GM21737 (cell line): ENCODE measurements around the gene NLRP7.
"Not testable (repeated sequence)": the region's sequence is repeated elsewhere in the genome, so short reads cannot be mapped to it uniquely, and the experiment has no call there.

Experiments used
- ATAC-seq: cut with Tn5 transposase; IDR thresholded peaks from one replicate; pipeline ENCODE4 v1.9.1; 2021; ENCODE audit warnings: mild to moderate bottlenecking, moderate library complexity; ENCODE audit not compliant: unreplicated experiment

NLRP7 gene

DNA sequence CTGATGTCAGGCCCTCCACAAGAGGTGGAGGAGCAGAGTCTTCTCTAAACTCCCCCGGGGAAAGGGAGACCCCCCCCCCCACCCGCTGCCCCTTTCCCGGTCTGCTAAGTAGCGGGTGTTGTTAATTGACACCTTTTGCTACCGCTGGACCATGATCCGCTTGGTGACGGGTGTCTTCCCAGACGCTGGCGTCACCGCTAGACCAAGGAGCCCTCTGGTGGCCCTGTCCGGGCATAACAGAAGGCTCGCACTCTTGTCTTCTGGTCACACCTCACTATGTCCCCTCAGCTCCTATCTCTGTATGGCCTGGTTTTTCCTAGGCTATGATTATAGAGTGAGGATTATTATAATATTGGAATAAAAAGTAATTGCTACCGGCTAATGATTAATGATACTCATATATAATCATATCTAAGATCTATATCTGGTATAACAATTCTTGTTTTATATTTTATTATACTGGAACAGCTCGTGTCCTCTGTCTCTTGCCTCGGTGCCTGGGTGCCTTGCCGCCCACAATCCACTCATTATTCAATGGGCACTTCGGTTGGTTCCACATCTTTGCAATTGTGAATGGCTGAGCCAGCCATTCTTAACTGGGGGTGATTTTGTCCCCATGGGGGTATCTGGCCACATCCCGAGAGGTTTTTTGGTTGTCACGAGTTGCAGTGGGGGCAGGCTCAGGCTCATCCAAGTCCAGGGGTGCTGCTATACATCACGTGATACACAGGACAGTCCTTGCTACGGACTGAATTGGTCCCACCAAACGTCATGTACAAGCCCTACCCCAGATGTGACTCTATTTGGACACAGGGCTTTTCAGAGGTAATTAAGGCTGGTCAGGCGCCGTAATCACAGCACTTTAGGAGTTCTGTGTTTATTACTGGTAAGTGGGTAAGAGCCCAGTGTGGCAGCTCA lies 27.4 kb downstream of the NLRP7 start:
- ATAC-seq, result not testable (repeated sequence)

DNA sequence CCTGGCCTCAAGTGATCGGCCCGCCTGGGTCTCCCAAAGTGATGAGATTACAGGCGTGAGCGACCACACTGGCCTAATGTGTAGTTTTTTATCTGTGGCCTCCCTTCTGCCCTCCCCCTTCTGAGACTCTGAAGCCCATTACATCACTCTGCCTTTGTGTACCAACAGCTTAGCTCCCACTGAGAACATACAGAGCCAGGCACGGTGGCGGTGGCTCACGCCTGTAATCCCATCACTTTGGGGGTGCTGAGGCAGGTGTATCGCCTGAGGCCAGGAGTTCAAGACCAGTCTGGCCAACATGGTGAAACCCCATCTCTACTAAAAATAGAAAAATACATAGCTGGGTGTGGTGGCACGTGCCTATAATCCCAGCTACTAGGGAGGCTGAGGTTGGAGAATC lies 28.8 kb downstream of the NLRP7 start:
- no peak for ATAC-seq

DNA sequence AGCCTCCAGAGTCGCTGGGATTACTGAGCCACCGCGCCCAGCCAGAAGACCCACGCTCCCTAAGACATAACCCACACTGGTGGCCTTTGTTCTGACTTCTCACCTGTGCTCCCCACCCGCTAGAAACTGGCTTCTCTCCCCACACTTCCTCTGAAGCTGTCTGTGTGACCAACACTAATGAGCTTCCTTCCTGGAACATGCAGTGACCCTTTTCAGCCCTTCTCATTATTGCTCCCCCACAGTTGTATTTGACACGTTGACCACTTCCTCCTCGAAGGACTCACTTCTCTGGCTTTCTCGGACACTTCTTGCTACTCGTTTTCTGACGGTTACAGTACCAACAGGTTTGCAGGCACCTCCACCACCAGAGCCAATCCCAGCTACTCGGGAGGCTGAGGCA lies 30.5 kb downstream of the NLRP7 start:
- no peak for ATAC-seq

DNA sequence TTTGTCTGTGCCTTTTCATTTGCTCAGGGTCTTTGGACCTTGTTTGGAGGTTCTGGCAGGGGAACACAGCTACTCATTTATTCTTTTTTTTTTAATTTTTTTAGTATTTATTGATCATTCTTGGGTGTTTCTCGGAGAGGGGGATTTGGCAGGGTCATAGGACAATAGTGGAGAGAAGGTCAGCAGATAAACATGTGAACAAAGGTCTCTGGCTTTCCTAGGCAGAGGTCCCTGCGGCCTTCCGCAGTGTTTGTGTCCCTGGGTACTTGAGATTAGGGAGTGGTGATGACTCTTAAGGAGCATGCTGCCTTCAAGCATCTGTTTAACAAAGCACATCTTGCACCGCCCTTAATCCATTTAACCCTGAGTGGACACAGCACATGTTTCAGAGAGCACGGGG lies 39.4 kb downstream of the NLRP7 start:
- not testable (repeated sequence) for ATAC-seq

DNA sequence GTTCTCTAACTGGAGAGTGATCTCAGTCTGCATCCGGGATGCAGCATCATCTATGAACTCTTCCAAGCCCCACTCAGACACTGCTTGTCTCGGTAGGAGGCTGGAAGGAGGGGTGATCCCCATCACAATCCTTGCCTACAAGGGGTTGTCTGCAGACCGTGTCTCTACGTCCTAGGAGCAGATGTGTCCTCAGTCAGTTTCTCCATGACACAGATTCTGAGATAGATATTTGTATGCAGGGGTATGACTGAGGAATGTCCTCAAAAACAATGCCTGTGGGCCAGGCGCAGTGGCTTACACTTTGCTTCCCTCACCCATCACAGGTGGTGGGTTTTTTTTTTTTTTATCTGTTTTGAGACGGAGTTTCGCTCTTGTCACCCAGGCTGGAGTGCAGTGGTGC lies 40.5 kb downstream of the NLRP7 start:
- no peak for ATAC-seq

DNA sequence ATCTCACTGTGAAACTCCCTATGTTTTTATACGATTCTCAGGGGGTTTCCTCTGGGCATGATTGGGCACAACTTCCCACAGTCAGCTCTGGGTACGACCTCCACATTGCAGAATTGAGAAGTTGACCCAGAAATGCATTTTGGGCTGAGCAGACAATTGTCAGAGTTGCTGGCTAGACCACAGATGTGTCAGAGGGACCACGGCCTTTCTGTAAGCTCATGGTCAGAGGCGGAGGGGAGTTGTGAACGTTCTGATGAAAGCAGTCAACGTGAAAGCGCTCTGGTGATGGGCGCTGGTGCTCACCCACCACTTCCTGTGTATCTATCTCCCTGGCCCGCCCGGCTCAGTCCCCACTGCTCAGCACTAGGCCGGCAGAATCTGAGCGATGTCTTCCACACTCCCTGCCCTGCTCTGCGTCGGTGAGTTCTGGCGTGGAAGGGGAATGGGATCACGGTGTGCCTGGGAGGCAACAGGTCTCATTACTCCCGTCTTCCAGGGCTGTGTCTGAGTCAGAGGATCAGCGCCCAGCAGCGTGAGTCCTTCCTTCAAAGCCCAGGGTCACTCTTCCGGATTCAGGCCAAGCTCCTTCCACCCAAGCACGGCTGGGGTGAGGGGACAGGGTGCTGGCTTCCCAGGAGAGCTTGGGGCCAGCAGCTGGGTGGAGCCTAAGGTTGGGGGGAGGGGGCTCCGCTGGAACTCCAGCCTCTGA lies 41.4 kb downstream of the NLRP7 start, which contains the start of gene NCR1:
NCR1 (plus strand) TSS at position 346 of the 709 bp plus-strand sequence; CDS start at position 386, 40 bp downstream.
- no peak for ATAC-seq

DNA sequence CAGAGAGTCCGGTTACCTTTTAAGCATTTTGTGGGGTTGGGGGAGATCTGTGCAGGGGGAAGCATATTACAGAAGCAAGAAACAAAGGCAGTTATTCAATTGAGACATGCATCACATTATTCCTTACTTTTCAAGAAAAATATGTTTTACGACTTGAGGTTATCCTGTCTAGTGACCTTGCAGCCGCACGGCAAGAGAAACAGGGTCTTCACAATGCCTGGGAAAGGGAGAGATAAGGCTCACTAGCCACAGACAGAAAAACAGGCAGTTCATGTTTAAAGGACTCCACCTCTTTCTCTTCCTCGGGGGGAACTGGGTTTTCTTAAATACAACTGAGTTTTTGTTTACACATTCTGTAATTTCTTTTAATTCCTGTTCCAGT lies 41.9 kb downstream of the NLRP7 start:
- no peak for ATAC-seq

DNA sequence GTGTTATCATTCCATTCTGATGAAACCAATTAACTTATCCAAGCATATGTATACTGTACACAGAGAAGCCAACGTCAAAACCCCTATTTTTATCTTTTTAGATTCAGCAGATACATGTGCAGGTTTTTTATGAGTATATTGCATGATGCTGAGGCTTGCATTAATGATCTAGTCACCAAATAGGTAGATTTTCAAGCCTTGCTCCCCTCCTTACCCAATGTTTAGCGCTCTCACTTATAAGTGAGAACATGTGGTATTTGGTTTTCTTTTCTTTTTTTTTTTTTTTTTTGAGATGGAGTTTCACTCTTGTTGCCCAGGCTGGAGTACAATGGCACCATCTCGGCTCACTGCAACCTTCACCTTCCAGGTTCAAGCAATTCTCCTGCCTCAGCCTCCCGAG lies 43.1 kb downstream of the NLRP7 start:
- not testable (repeated sequence) for ATAC-seq

DNA sequence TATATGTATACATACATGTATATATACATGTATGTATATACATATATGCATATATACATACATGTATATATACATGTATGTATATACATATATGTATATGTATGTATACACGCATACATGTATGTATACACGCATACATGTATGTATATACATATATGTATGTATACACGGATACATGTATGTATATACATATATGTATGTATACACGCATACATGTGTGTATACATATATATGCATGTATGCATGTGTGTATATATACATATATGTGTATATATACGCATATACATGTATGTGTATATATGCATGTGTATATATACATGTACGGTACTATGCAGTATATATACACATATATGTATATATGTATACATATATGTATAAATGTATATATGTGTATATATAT lies 44.0 kb downstream of the NLRP7 start:
- no peak for ATAC-seq

DNA sequence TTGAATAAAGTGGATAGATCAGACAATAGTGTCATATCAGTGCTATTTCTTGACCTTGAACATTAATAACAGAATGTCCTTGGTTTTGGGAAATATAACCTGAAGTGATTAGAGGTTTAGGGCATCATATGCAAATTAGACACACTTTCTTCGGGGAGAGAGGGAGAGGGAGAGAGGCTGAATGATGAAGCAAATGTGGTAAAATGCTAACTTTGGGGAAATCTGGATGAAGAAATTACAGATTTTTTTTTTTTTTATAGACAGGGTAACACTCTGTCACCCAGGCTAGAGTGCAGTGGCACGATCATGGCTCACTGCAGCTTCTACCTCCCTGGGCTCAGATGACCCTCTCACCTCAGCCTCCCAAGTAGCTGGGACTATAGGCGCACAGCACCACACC lies 45.3 kb downstream of the NLRP7 start:
- no peak for ATAC-seq

DNA sequence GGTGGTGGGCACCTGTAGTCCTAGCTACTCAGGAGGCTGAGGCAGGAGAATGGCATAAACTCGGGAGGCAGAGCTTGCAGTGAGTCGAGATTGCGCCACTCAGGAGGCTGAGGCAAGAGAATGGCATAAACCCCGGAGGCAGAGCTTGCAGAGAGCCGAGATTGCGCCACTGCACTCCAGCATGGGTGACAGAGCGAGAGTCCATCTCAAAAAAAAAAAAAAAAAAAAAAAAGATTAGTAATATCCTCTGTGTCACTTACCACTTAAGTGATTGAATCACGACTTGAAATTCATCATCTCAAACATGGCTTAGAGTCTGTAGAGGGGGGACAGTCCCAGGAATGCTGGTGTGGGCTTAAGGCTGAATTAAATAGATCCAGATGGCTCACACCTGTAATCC lies 46.2 kb downstream of the NLRP7 start:
- not testable (repeated sequence) for ATAC-seq

DNA sequence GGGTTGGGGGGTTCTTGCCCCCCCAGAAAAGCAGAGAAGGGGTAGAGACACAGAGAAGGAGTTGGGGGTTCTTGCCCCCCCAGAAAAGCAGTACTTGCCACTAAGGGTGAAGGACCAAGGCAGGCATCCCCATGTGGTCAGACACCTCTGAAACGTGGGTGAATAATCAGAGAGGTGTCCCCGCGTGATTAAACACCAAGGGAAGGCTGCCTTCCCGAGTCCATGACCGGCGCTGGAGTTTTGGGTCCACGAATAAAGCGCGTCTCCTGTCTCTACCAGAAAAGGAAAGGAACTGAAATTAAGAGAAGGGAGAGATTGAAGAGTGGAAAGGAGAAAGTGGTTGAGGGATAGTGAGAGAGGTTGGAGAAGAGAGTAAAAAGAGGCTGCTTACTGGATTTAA lies 47.7 kb downstream of the NLRP7 start:
- not testable (repeated sequence) for ATAC-seq

DNA sequence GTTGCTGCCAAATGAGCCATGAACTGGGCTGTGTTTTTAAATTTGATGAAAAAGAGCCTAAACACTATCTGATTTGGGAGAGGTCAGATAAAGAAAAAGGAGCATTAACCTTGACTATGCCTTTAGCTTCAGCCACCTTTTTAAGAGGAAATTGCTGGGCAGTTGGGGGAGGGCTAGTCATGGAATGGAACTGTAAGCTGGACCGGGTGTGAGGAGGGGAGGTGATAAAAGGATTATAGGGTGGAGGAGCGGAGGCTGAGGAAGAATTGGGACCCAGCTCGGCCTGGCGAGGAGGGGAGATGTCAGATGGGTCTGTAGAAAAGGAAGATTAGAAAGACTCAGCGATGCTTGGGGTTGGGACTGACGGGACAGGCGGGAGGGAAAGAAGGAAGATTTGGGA lies 48.6 kb downstream of the NLRP7 start:
- ATAC-seq, result not testable (repeated sequence)

DNA sequence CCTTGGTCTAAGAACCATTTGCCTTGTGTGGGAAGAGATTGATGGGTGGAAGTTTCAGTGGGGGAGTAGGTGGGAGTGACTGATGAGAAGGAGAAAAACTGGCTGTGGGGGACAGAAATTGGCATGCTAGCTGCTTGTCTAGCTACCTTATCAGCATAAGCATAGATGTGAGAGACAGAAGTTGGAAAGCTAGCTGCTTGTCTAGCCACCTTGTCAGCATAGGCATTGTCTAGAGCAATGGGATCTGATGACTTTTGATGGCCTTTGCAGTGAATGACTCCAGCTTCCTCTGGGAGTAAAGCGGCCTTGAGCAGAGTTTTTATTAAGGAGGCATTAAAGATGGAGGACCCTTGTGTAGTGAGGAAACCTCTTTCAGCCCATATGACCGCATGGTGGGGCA lies 51.3 kb downstream of the NLRP7 start:
- no peak for ATAC-seq

DNA sequence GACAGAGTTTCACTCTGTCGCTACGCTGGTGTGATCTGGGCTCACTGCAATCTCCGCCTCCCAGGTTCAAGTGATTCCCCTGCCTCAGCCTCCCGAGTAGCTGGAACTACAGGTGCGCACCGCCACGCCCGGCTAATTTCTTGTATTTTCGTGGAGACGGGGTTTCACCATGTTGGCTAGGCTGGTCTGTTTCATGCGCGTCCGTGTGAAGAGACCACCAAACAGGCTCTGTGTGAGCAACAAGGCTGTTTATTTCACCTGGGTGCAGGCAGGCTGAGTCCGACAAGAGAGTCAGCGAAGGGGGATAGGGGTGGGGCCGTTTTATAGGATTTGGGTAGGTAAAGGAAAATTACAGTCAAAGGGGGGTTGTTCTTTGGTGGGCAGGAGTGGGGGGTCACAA lies 53.2 kb downstream of the NLRP7 start:
- ATAC-seq, result not testable (repeated sequence)

DNA sequence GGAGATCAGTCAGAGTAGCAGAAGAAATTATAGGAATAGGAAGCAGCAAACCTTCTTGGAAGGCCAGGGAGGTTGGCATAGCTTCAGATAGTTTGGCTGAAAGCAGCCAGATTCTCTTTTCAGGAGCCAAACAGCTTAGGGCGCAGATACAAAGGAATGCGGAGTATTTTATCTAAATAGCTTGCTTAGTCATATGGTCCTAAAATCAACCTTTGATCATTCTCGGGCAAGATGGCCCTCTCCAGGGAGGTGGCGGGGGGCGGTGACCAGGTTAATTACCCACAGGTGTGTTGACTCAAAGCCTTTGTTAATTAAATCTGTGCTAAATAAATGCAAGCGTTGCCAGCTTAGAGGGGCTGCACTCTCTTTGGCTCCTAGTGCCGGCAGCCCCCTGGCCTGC lies 53.9 kb downstream of the NLRP7 start:
- no peak for ATAC-seq

DNA sequence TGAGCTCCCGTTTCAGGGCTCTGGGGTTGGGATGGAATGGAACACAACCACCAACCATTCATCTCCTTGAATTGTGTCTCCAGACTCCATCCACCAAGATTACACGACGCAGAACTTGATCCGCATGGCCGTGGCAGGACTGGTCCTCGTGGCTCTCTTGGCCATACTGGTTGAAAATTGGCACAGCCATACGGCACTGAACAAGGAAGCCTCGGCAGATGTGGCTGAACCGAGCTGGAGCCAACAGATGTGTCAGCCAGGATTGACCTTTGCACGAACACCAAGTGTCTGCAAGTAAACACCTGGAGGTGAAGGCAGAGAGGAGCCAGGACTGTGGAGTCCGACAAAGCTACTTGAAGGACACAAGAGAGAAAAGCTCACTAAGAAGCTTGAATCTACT lies 57.8 kb downstream of the NLRP7 start:
- no peak for ATAC-seq

DNA sequence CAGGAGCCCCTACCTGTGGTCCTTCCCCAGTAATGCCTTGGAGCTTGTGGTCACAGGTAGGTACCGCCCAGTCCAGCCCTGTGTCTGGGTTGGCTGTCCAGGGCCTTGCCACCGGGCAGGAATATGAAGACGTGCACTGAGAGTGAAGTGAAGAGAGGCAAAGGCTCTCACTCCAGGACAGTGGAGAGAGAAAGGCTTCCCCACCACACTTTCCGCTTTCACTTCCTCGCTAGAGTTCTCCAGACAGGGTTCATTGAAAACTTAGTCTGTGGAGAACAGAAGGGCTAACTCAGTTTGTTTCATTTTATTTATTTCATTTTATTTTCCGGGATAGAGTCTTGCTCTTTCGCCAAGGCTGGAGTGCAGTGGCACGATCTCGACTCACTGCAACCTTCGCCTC lies 59.1 kb downstream of the NLRP7 start:
- ATAC-seq, result no peak

DNA sequence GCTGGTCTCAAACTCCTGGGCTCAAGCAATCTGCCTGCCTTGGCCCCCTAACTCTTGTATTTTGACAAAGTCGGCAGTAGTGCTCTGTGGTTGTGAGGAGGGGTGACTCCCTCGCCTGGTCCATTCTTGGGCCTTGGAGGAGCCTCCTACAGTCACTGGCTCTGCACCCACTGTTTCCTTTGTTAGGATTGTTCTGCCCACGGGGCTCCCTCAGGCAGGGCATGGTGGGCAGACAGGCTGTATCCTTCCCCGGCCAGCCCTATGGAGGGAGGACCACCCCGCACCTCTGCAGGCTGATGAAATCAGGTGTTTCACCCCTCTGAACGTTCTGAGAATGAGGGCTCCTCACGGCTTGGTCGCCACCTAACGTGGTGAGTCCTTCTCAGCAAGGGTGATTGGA lies 64.1 kb downstream of the NLRP7 start:
- no peak for ATAC-seq

DNA sequence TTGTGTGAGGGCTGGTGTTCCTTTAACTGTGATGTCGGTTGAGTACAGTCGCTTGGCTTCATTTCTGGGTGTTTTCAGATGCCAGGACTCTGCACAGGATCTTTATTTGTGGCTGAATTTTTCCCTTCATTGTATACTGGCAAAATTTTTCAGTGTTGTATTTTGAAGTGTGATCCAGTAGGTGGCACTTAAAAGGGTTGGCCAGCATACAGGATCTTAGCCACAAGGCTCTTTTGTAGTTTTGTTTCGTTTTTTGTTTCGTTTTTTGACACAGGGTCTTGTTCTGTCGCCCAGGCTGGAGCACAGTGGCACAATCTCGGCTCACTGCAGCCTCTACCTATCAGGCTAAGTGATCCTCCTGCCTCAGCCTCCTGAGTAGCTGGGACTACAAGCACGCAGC lies 64.6 kb downstream of the NLRP7 start:
- ATAC-seq, result no peak

DNA sequence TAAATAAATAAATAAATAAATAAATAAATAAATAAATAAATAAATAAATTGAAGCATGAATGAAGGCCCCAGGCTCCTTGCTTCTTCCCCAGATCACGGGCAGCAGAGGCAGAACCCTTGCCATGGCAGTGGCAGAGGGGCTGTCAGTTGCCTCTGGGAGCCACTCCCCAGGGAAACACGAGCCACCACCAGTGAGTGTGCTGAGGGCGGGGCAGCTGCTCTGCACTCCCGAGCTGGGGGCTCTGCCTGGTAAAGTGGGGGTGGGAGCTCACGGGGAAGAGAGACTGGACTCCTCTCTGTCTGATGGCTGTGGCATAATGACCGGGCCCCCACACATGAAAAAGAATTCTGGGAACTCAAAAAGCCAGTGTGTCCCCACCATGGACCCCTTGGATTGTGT lies 65.4 kb downstream of the NLRP7 start:
- no peak for ATAC-seq

DNA sequence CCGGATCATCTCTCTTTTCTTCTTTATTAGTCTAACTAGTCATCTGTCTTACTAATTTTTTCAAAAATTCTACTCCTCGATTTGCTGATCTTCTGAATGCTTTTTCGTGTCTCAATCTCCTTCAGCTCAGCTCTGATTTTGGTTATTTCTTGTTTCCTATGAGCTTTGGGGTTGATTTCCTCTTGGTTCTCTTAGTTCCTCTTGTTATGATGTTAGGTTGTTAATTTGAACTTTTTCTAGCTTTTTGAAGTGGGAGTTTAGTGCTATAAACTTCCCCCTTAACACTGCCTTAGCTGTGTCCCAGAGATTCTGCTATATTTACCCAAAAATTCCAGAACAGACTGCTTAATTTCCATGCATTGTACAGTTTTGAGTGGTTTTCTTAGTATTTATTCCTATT lies 69.9 kb downstream of the NLRP7 start:
- no peak for ATAC-seq
